ENCODE measurements around the gene RIMBP2.

DNA sequence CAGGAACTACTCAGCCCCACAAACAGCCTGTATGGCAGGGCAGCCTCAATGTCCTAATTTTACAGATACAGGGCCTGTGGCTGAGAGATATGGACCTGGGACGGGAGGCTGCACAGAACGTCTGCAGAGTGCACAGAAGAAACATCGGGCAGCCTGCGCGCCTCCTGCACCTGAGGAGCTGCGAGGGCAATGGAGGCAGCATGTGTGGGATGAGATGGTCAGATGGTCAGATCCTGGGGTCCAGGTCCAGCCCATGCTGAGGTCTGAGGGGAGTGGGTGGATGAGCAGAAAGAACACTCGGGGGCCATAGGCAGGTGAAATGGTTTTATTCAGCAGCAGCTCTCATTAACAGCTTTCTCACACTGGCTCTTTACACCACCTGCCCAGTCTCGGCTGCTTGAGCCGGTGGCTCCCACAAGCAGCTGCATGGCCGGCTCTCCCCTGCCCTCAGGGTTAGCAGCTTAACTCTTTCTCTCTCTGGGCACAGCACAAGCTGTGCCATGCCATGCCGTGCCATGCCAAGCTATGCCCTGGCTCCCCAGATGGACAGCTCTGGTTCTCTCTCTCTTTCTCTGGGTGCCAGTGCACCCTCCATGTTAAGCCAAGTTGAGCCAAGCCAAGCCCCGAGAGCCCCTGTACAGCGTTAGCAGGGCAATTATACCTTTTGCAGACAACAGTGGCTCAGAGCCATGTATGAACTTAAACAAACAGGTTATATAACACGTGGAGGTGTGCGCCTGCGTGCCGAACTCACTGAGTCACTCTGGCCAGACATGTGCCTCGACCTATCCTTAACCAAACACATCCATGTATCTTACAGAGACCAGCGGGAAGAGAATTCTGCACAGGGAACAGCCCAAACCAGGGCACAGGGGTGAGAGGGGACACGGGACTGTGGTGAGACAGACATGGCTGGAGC is 47.6 kb downstream of the RIMBP2 start:
- TF ChIP-seq POLR2AphosphoS5 (IDR thresholded peaks at IDR 0.05; ENCODE audit: low read depth, low read length) (no peak), SIN3A (IDR thresholded peaks at IDR 0.05; ENCODE audit: borderline replicate concordance, insufficient read depth, low read length) (no peak), TAF1 (IDR thresholded peaks at IDR 0.05; ENCODE audit: borderline replicate concordance, insufficient read depth, low read length) (no peak), FOXP2 (optimal IDR thresholded peaks at IDR 0.05; ENCODE audit: borderline replicate concordance, extremely low read depth, extremely low read length, insufficient read depth) (no peak)
- TF ChIP-seq, protein P1, sequence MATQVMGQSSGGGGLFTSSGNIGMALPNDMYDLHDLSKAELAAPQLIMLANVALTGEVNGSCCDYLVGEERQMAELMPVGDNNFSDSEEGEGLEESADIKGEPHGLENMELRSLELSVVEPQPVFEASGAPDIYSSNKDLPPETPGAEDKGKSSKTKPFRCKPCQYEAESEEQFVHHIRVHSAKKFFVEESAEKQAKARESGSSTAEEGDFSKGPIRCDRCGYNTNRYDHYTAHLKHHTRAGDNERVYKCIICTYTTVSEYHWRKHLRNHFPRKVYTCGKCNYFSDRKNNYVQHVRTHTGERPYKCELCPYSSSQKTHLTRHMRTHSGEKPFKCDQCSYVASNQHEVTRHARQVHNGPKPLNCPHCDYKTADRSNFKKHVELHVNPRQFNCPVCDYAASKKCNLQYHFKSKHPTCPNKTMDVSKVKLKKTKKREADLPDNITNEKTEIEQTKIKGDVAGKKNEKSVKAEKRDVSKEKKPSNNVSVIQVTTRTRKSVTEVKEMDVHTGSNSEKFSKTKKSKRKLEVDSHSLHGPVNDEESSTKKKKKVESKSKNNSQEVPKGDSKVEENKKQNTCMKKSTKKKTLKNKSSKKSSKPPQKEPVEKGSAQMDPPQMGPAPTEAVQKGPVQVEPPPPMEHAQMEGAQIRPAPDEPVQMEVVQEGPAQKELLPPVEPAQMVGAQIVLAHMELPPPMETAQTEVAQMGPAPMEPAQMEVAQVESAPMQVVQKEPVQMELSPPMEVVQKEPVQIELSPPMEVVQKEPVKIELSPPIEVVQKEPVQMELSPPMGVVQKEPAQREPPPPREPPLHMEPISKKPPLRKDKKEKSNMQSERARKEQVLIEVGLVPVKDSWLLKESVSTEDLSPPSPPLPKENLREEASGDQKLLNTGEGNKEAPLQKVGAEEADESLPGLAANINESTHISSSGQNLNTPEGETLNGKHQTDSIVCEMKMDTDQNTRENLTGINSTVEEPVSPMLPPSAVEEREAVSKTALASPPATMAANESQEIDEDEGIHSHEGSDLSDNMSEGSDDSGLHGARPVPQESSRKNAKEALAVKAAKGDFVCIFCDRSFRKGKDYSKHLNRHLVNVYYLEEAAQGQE (IDR thresholded peaks at IDR 0.05; ENCODE audit: insufficient read depth in 1 of 2, low read depth in 2 of 2, low read length in 2 of 2) = no peak

All from PFSK-1 (cell line).